Panc1 (cell line): ENCODE data around the gene WDR46. TPM values are rescaled to one million over a fixed set of nuclear protein-coding genes. Genes with fewer than 3 reads are reported as not detected.

ENCODE experiments used
- ATAC-seq: fragments of 200-7000 bp; cut with Tn5 transposase; 2 replicates; pipeline ENCODE4 v1.9.1; 2020; ENCODE audit warnings: mild to moderate bottlenecking, moderate library complexity
- BruUV-seq: library from RNA; stranded (reverse); fragments of 400-500 nt; replicated peaks from 2 replicates; lab custom pipeline; 2021; lab: Mats Ljungman, UMichigan
- CTCF ChIA-PET: fragments of 300-600 bp; sonication (Branson Sonifier 250); formaldehyde crosslinking; loops from one replicate; lab custom pipeline; 2022; ENCODE audit warnings: antibody characterized with exemption; lab: Charles Lee
- POLR2A ChIA-PET: fragments of 300-600 bp; sonication (Branson Sonifier 250); formaldehyde crosslinking; loops from one replicate; lab custom pipeline; 2022; ENCODE audit warnings: antibody characterized with exemption; lab: Charles Lee
- DNase-seq: peaks from one replicate; pipeline ENCODE4 v3.0.0-alpha.2; 2010; ENCODE audit warnings: low read depth, low spot score
- H3K27ac ChIP-seq: 2 replicates; pipeline ENCODE4 v1.5.1; 2011; ENCODE audit warnings: mild to moderate bottlenecking, low read length, inconsistent platforms
- H3K27me3 ChIP-seq: fragments of 200-500 bp; sonication (Bioruptor generic); 2 replicates; pipeline ENCODE4 v1.6.0; 2014; ENCODE audit warnings: low read length, inconsistent platforms; ENCODE audit not compliant: control insufficient read depth, insufficient read depth
- H3K36me3 ChIP-seq: fragments of 200-500 bp; sonication (Bioruptor generic); 2 replicates; pipeline ENCODE4 v1.5.1; 2014; ENCODE audit warnings: inconsistent platforms, mild to moderate bottlenecking, low read length, moderate library complexity; ENCODE audit not compliant: control insufficient read depth, insufficient read depth
- H3K4me1 ChIP-seq: 2 replicates; pipeline ENCODE4 v1.5.1; 2011; ENCODE audit warnings: inconsistent platforms, mild to moderate bottlenecking, low read length, moderate library complexity; ENCODE audit not compliant: control insufficient read depth, insufficient read depth
- H3K4me3 ChIP-seq, 2 experiments: 2 replicates each; pipeline ENCODE4 v1.5.1; 2011 to 2012; ENCODE audit warnings: low read depth in 2 of 2, low read length in 2 of 2, mild to moderate bottlenecking in 2 of 2, inconsistent platforms in 1 of 2, moderate library complexity in 1 of 2
- H3K9me3 ChIP-seq: fragments of 200-500 bp; sonication (Bioruptor generic); 2 replicates; pipeline ENCODE4 v1.5.1; 2014; ENCODE audit warnings: low read depth, mild to moderate bottlenecking, inconsistent platforms, low read length, moderate library complexity; ENCODE audit not compliant: control insufficient read depth, insufficient read depth
- CTCF ChIP-seq: fragments of 450-650 bp; IDR thresholded peaks from 2 replicates; pipeline ENCODE4 v1.5.1; 2017; ENCODE audit warnings: mild to moderate bottlenecking
- POLR2AphosphoS5 ChIP-seq: IDR thresholded peaks from 2 replicates; pipeline ENCODE4 v1.6.1; 2012; ENCODE audit warnings: mild to moderate bottlenecking, low read depth, low read length, moderate library complexity
- REST ChIP-seq, 2 experiments: IDR thresholded peaks; 2 replicates each; pipeline ENCODE4 v1.6.1; 2011 to 2012; ENCODE audit warnings: low read depth in 2 of 2, control low read depth in 1 of 2, low read length in 1 of 2, mild to moderate bottlenecking in 1 of 2, moderate library complexity in 1 of 2; ENCODE audit not compliant: insufficient read depth in 1 of 2
- SIN3A ChIP-seq: IDR thresholded peaks from 2 replicates; pipeline ENCODE4 v1.6.1; 2012; ENCODE audit warnings: low read depth, mild to moderate bottlenecking, low read length, moderate library complexity, borderline replicate concordance; ENCODE audit not compliant: insufficient read depth
- TCF7L2 ChIP-seq: IDR thresholded peaks from 2 replicates; pipeline ENCODE4 v1.6.1; 2011; ENCODE audit warnings: mild to moderate bottlenecking, low read depth, low read length, inconsistent platforms
- in situ Hi-C: cut with HindIII; loops from 2 replicates; pipeline ENCODE4 v1.10.0; 2016; ENCODE audit warnings: low sequenced_read_pairs, low pct_unique_long_range_greater_than_20kb
- intact Hi-C: fragments of 100-400 bp; cut with micrococcal nuclease; formaldehyde crosslinking; loops from one replicate; pipeline ENCODE4 v1.10.0; 2022; ENCODE audit not compliant: unreplicated experiment
- total RNA-seq: library from RNA; stranded (reverse); gene quantifications from one replicate; pipeline ENCODE4 v1.2.1, GENCODE V29; 2021; ENCODE audit not compliant: unreplicated experiment

The WDR46 gene
- total RNA-seq, 1 experiment from 2014 or later, result 80.6 TPM

GRCh38 chr6:33280539-33280938, 8.5 kb downstream of the WDR46 start:
- ChIA-PET CTCF (no interaction called here), POLR2A (interaction anchor here (0.6 to 0.9 kb wide), 3 partner anchors 9 to 145 kb away, joined by 3 to 4 read pairs (median 3); no protein-coding TSS in a partner anchor)
- Histone ChIP-seq H3K27me3 (no peaks in the 10 kb centered on the region), H3K27ac (peak overlapping the region; percentile 19; the same call in 1 of the 2 replicates), H3K9me3 (no peaks in the 10 kb centered on the region), H3K4me1 (peaks cover 38% of the 10 kb centered on the region), H3K36me3 (peaks cover 3% of the 10 kb centered on the region; the same call in 1 of the 2 replicates), H3K4me3 (no peak overlapping the region)
- TF ChIP-seq SIN3A, result no peak
- no peak for TF ChIP-seq REST (IDR thresholded peaks at IDR 0.05; ENCODE audit: insufficient read depth in 1 of 2, low read depth in 2 of 2, low read length in 1 of 2)
- TF ChIP-seq POLR2AphosphoS5, result no peak
- TF ChIP-seq TCF7L2, result no peak
- no peak for TF ChIP-seq CTCF
- in situ Hi-C loops (no loop called here), intact Hi-C loops (no loop called here)
- ATAC-seq, result no peak
- DNase-seq, result no peak
- BruUV-seq, result no TSS peak

GRCh38 chr6:33279971-33280511, 9.0 kb downstream of the WDR46 start:
- H3K27me3 ChIP-seq, result no peaks in the 10 kb centered on the region
- no peaks in the 10 kb centered on the region for H3K9me3 ChIP-seq
- ChIA-PET POLR2A (interaction anchor here (0.9 kb wide), 1 partner anchor 10 kb away, joined by 3 read pairs; no protein-coding TSS in a partner anchor), CTCF (no interaction called here)
- no peak overlapping the region for H3K4me3 ChIP-seq
- ATAC-seq, result peak; percentile 57
- intact Hi-C loops, result no loop called here
- peaks cover 4% of the 10 kb centered on the region; the same call in 1 of the 2 replicates for H3K36me3 ChIP-seq
- peak overlapping the region; percentile 19 for H3K27ac ChIP-seq
- DNase-seq, result no peak
- no TSS peak for BruUV-seq
- TF ChIP-seq POLR2AphosphoS5 (no peak), CTCF (peak; percentile 88), REST (IDR thresholded peaks at IDR 0.05; ENCODE audit: insufficient read depth in 1 of 2, low read depth in 2 of 2, low read length in 1 of 2) (no peak)
- in situ Hi-C loops, result no loop called here
- H3K4me1 ChIP-seq, result peaks cover 43% of the 10 kb centered on the region
